Adrenal gland (tissue), 12 donors: Measurements from ENCODE around the gene KCNH8. TPM values are rescaled to one million over a fixed set of nuclear protein-coding genes. Genes with fewer than 3 reads are reported as not detected.

Source experiments
- DNase-seq, 7 donors: peaks; one replicate each; pipeline ENCODE4 v3.0.0-alpha.2; 2019 to 2020
- H3K27ac ChIP-seq, 5 donors: fragments of 200-600 bp; sonication (generic) in 4 of 5; 1 replicate in 3 of 5; 2 replicates in 2 of 5; pipeline versions ENCODE4 v1.5.1 to v1.8.0; 2016 to 2020; ENCODE audit warnings: mild to moderate bottlenecking in 1 of 5
- H3K27me3 ChIP-seq: fragments of 200-600 bp; 2 replicates; pipeline ENCODE4 v1.8.0; 2021
- H3K36me3 ChIP-seq, 2 donors: fragments of 200-600 bp; replicated peaks in 1 of 2; 1 replicate in 1 of 2; 2 replicates in 1 of 2; pipeline versions ENCODE4 v1.5.1 to v1.8.0; 2018 to 2022
- H3K4me1 ChIP-seq, 2 donors: fragments of 200-600 bp; replicated peaks in 1 of 2; 1 replicate in 1 of 2; 2 replicates in 1 of 2; pipeline versions ENCODE4 v1.5.1 to v1.8.0; 2018 to 2021
- H3K4me3 ChIP-seq, 4 donors: fragments of 200-600 bp; sonication (generic) in 3 of 4; one replicate each; pipeline ENCODE4 v1.5.1; 2016 to 2018
- H3K9me3 ChIP-seq, 3 donors: fragments of 200-600 bp; sonication (generic) in 1 of 3; replicated peaks in 1 of 3; 1 replicate in 2 of 3; 2 replicates in 1 of 3; pipeline versions ENCODE4 v1.5.1 to v1.8.0; 2016 to 2021
- POLR2A ChIP-seq, 2 donors: fragments of 450-650 bp; IDR thresholded peaks; one replicate each; pipeline ENCODE4 v1.6.1; 2017; ENCODE audit warnings: antibody characterized with exemption in 2 of 2, mild to moderate bottlenecking in 2 of 2, moderate library complexity in 1 of 2
- WGBS, 4 donors: extraction: QIAGEN DNeasy Blood & Tissue Kit in 2 of 4; methylation state at CpG; one replicate each; pipeline versions ENCODE4 v1.1.5 to v1.1.7; 2013 to 2017; 5-methylcytosine and 5-hydroxymethylcytosine counted together
- intact Hi-C, 2 donors: fragments of 100-400 bp; cut with DNase I; formaldehyde crosslinking; loops; one replicate each; pipeline versions ENCODE4 v1.14.1 to v1.15.0; 2022 to 2023
- polyA plus RNA-seq, 3 donors: library from polyadenylated mRNA; stranded (reverse); fragments of 200-250 nt in 2 of 3; fragments of 350-450 nt in 1 of 3; fragmentation: Illumina TruSeq in 1 of 3; extraction: RNeasy Lipid Tissue Mini Kit (QIAGEN cat#74804) in 1 of 3; gene quantifications; one replicate each; pipeline ENCODE4 v1.2.3, GENCODE V29; 2013 to 2014
- total RNA-seq, 9 donors: library from RNA; depleted of rRNA in 4 of 9; stranded (reverse); fragments of >200 nt in 4 of 9; fragments of 120-200 nt in 1 of 9; fragmentation: NEBNext Ultra II Directional in 1 of 9; extraction: Animal tissue kit (Norgen Biotek cat#: 25700) in 1 of 9; gene quantifications; one replicate each; pipeline versions ENCODE4 v1.1.0 to v1.2.4, GENCODE V29; 2013 to 2023
- TF ChIP-seq, protein P1 (sequence below), 6 experiments: fragments of 450-650 bp in 4 of 6; fragments of 200-600 bp in 2 of 6; sonication (generic) in 1 of 6; IDR thresholded peaks; 1 replicate in 5 of 6; 2 replicates in 1 of 6; pipeline versions ENCODE4 v1.5.1 to v1.8.0; 2016 to 2021; ENCODE audit warnings: antibody characterized with exemption in 6 of 6, mild to moderate bottlenecking in 2 of 6, moderate library complexity in 1 of 6
- donor health status: healthy with polysubstance abuse.
- donor health status: Bipolar disorder and iron deficiency.
- donor health status: DM: yes; HTN: yes; CAD: no.
- donor health status: DM: no; HTN: no; CAD: no.
- donor health status: DM: no; HTN: no; CAD: no.
- donor health status: DM: yes; HTN: yes; CAD: no.

Gene KCNH8
- total and polyA plus RNA-seq, 12 donors: 0.27 to 7.6 (median 2.1) TPM

GRCh38 chr3:19146685-19147650 lies 1.3 kb upstream of the KCNH8 start:
- WGBS, 4 donors: 0 to 1% (median 1%) methylated on average over 25 to 60 of the region's 60 CpGs
- Histone ChIP-seq H3K27ac (peak overlapping the region in 4 of 5 donors; percentile 56 to 75 (median 59)), H3K9me3 (no peaks in the 10 kb centered on the region), H3K4me1 (peaks cover 6 to 14% of the 10 kb centered on the region in 2 donors), H3K27me3 (no peaks in the 10 kb centered on the region), H3K36me3 (no peaks in the 10 kb centered on the region), H3K4me3 (peak overlapping the region; percentile 19 to 88 (median 57))
- DNase-seq: peak; percentile 73 to 92 (median 84)
- intact Hi-C loops: no loop called here
- TF ChIP-seq, protein P1, sequence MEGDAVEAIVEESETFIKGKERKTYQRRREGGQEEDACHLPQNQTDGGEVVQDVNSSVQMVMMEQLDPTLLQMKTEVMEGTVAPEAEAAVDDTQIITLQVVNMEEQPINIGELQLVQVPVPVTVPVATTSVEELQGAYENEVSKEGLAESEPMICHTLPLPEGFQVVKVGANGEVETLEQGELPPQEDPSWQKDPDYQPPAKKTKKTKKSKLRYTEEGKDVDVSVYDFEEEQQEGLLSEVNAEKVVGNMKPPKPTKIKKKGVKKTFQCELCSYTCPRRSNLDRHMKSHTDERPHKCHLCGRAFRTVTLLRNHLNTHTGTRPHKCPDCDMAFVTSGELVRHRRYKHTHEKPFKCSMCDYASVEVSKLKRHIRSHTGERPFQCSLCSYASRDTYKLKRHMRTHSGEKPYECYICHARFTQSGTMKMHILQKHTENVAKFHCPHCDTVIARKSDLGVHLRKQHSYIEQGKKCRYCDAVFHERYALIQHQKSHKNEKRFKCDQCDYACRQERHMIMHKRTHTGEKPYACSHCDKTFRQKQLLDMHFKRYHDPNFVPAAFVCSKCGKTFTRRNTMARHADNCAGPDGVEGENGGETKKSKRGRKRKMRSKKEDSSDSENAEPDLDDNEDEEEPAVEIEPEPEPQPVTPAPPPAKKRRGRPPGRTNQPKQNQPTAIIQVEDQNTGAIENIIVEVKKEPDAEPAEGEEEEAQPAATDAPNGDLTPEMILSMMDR (IDR thresholded peaks at IDR 0.05): peak; percentile 36 to 69 (median 62)
- peak in 1 of 2 donors; percentile 40 for TF ChIP-seq POLR2A (IDR thresholded peaks at IDR 0.05)

DNA sequence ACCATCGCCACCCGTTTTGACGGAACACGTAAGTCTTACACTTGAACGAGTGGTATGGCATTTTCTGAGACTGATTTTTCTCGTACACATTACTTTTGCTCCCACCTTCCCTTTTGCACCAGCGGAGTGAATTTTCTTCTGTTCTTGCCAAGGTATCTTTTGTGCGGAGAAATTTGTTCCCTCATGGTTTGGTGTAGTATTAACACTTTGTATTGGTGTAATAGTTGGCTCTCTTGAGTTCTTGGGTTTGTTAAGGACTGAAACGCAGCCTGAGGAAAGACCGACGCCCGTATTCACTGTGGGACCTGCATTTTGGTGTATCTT lies 420 bp downstream of the KCNH8 start:
- intact Hi-C loops: no loop called here
- Histone ChIP-seq H3K4me3 (peak overlapping the region in 2 of 4 donors; percentile 6 to 79), H3K27ac (no peak overlapping the region), H3K27me3 (no peaks in the 10 kb centered on the region), H3K4me1 (peaks cover 6 to 14% of the 10 kb centered on the region in 2 donors), H3K9me3 (no peaks in the 10 kb centered on the region), H3K36me3 (no peaks in the 10 kb centered on the region)
- 2 to 5% (median 4%) methylated on average over 12 of the region's 12 CpGs for WGBS, 4 donors
- TF ChIP-seq, protein P1 (IDR thresholded peaks at IDR 0.05): no peak
- no peak for TF ChIP-seq POLR2A (IDR thresholded peaks at IDR 0.05)
- DNase-seq: no peak

DNA sequence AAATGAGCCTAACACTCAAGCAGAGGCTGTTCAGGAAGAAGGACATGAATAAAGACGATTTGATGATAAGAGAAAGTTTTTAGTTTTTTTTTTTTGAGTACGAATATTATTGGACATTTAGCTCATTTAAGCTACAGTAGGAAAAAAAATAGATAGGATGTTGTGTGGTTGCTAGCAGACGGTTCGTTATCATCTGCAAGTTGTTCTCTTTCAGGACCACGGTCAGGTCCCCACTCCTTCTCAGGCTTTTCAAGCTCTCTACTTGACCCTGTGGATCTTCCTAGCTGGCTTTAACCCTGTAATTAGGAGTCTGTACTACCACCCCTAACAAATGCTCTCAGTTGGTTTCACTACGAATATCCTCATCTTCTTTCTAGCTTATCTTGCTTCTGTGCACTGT lies 1.1 kb downstream of the KCNH8 start:
- H3K4me3 ChIP-seq: no peak overlapping the region
- 1 to 3% (median 2%) methylated on average over 6 of the region's 6 CpGs for WGBS, 4 donors
- H3K27me3 ChIP-seq: no peaks in the 10 kb centered on the region
- no peak overlapping the region for H3K27ac ChIP-seq
- H3K9me3 ChIP-seq: no peaks in the 10 kb centered on the region
- DNase-seq: peak; percentile 20 to 56 (median 38)
- H3K36me3 ChIP-seq: no peaks in the 10 kb centered on the region
- TF ChIP-seq, protein P1 (IDR thresholded peaks at IDR 0.05): no peak
- no peak for TF ChIP-seq POLR2A (IDR thresholded peaks at IDR 0.05)
- peaks cover 6 to 14% of the 10 kb centered on the region in 2 donors for H3K4me1 ChIP-seq
- intact Hi-C loops: no loop called here

DNA sequence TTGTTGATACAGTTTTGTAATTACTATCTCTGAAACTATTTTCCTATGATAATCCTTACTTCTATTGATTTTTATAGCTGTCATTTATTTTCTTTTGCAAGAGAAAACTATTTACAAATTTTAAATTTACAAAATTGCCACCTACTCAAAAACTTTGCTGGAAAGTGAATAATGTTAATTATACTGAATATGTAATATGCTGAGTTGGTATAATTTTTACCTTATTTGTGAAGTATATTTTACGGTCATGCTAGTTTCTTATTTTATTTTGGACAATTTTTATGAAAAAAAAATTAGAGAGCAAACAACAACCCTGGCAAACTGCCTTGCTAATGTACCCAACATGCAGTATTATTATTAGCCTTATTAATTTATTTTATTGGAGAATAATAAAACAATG lies 2.9 kb downstream of the KCNH8 start:
- TF ChIP-seq, protein P1 (IDR thresholded peaks at IDR 0.05): no peak
- TF ChIP-seq POLR2A (IDR thresholded peaks at IDR 0.05): no peak
- 85 to 91% (median 90%) methylated on average over 1 of the region's 1 CpG for WGBS, 4 donors

More for the DNA sequence above, 2.9 kb downstream of the KCNH8 start:
- Histone ChIP-seq H3K9me3 (no peaks in the 10 kb centered on the region), H3K4me1 (peaks cover 6 to 18% of the 10 kb centered on the region in 2 donors), H3K27me3 (no peaks in the 10 kb centered on the region), H3K36me3 (no peaks in the 10 kb centered on the region), H3K4me3 (no peak overlapping the region), H3K27ac (no peak overlapping the region)
- no peak for DNase-seq
- intact Hi-C loops: no loop called here
